Measurements from ENCODE around the gene EN2. TPM values are rescaled to one million over a fixed set of nuclear protein-coding genes. Genes with fewer than 3 reads are reported as not detected.

Gene EN2
- total RNA-seq, 2 experiments from 2014 or later, result not detected

GRCh38 chr7:155428171-155428834, 29.6 kb upstream of the EN2 start:
- no peak for DNase-seq
- Mint-ChIP-seq H3K27me3 (ENCODE audit: low read depth) (peaks cover under 1% of the 10 kb centered on the region), H3K4me3 (no peak overlapping the region)

GRCh38 chr7:155429651-155430050, 28.3 kb upstream of the EN2 start:
- peaks cover 2% of the 10 kb centered on the region for H3K27me3 Mint-ChIP-seq (ENCODE audit: low read depth)
- DNase-seq (no peak), ATAC-seq (no peak)
- no peaks in the 10 kb centered on the region for H3K36me3 Mint-ChIP-seq (ENCODE audit: low read depth)
- H3K4me1 Mint-ChIP-seq (ENCODE audit: low read depth), result no peaks in the 10 kb centered on the region
- no peaks in the 10 kb centered on the region for H3K9me3 Mint-ChIP-seq (ENCODE audit: insufficient read depth)
- no peak overlapping the region for H3K27ac Mint-ChIP-seq
- ChIA-PET CTCF (no interaction called here), POLR2A (no interaction called here)
- no peak overlapping the region for H3K4me3 Mint-ChIP-seq

More at GRCh38 chr7:155428171-155428834, 29.6 kb upstream of the EN2 start:
- no peaks in the 10 kb centered on the region for H3K9me3 Mint-ChIP-seq (ENCODE audit: insufficient read depth)
- no peak for ATAC-seq
- H3K4me1 Mint-ChIP-seq (ENCODE audit: low read depth), result no peaks in the 10 kb centered on the region
- CTCF ChIA-PET, result no interaction called here
- POLR2A ChIA-PET, result no interaction called here
- H3K27ac Mint-ChIP-seq, result no peak overlapping the region
- no peaks in the 10 kb centered on the region for H3K36me3 Mint-ChIP-seq (ENCODE audit: low read depth)

- POLR2A ChIA-PET, result interaction anchor here (0.6 kb wide), 1 partner anchor 500 kb away, joined by 3 read pairs; no protein-coding TSS in a partner anchor
- no peak for ATAC-seq
- no peak for DNase-seq
- H3K4me1 Mint-ChIP-seq (ENCODE audit: low read depth), result no peaks in the 10 kb centered on the region
- no peaks in the 10 kb centered on the region for H3K36me3 Mint-ChIP-seq (ENCODE audit: low read depth)
- CTCF ChIA-PET, result no interaction called here
- no peak overlapping the region for H3K4me3 Mint-ChIP-seq
- no peak overlapping the region for H3K27ac Mint-ChIP-seq
- no peaks in the 10 kb centered on the region for H3K9me3 Mint-ChIP-seq (ENCODE audit: insufficient read depth)
- peaks cover 2% of the 10 kb centered on the region for H3K27me3 Mint-ChIP-seq (ENCODE audit: low read depth)
Measured at GRCh38 chr7:155430606-155431005, 27.3 kb upstream of the EN2 start.

DNA sequence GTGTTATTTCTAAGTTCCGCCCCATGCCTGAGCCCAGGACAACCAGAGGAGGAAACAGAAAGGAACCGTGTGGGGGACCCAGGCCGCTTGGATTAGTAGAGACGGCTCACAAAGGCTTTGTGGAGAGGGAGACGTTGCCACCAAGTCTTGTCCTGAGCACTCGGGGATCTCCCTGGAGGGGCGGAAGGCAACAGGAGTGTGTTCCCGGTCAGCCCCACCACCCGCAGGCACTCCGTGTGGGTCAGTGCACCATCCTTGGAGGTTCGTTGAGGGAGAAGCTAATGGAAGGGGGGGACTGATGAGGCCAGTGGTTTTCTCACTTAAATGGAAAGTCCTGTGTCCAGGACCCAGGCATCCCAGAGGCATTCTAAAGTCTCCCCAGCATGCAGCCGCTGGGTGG, 26.7 kb upstream of the EN2 start:
- Mint-ChIP-seq H3K4me3 (no peak overlapping the region), H3K4me1 (ENCODE audit: low read depth) (no peaks in the 10 kb centered on the region), H3K36me3 (ENCODE audit: low read depth) (no peaks in the 10 kb centered on the region), H3K27ac (no peak overlapping the region), H3K9me3 (ENCODE audit: insufficient read depth) (no peaks in the 10 kb centered on the region), H3K27me3 (ENCODE audit: low read depth) (peaks cover 2% of the 10 kb centered on the region)
- ChIA-PET CTCF (no interaction called here), POLR2A (no interaction called here)
- ATAC-seq (no peak), DNase-seq (no peak)

DNA sequence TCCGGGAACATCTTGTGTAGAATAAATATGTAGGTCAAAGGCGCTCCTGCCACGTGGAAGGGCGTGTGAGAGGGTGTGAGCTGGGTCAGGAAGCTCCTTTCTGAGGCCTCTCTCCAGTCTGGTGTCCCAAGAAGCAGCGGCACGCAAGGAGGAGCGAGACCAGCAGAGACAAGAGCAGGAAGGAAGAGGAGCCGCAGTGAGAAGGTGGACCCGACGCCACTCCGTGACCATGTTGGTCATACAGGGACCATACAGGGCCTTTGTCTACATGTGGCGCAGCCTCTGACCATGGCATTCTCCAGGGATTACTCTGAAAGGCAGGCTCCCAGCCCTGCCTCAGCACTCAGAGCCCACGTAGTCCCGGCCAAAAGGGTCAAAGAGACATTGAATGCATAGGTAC, 26.2 kb upstream of the EN2 start:
- ChIA-PET POLR2A (no interaction called here), CTCF (no interaction called here)
- H3K9me3 Mint-ChIP-seq (ENCODE audit: insufficient read depth), result no peaks in the 10 kb centered on the region

DNA sequence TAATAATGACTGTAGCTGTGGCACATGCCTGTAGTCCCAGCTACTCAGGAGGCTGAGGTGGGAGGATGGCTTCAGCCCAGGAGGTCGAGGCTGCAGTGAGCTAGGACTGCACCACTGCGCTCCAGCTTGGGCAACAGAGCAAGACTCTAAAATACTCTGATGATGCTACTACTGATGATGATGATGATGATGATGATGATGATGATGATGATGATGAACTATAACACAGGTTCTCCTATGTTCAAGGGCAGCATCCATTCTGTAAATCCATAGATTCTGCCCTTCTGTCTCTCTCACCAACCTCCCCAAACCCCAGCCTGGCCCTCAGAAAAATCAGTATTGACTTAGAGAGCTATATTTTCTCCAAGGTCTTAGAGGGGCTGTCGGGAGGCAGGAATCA, 22.8 kb upstream of the EN2 start:
- Mint-ChIP-seq H3K27me3 (ENCODE audit: low read depth) (peaks cover 10% of the 10 kb centered on the region), H3K36me3 (ENCODE audit: low read depth) (no peaks in the 10 kb centered on the region), H3K27ac (no peak overlapping the region), H3K4me1 (ENCODE audit: low read depth) (no peaks in the 10 kb centered on the region), H3K9me3 (ENCODE audit: insufficient read depth) (no peaks in the 10 kb centered on the region), H3K4me3 (no peak overlapping the region)
- ATAC-seq (no peak), DNase-seq (no peak)
- ChIA-PET CTCF (no interaction called here), POLR2A (no interaction called here)

More for the DNA sequence above, 26.2 kb upstream of the EN2 start:
- DNase-seq (no peak), ATAC-seq (no peak)
- Mint-ChIP-seq H3K27me3 (ENCODE audit: low read depth) (peaks cover 6% of the 10 kb centered on the region), H3K4me3 (no peak overlapping the region), H3K27ac (no peak overlapping the region), H3K36me3 (ENCODE audit: low read depth) (no peaks in the 10 kb centered on the region), H3K4me1 (ENCODE audit: low read depth) (no peaks in the 10 kb centered on the region)

GRCh38 chr7:155437836-155438235, 20.1 kb upstream of the EN2 start:
- no peak for ATAC-seq
- ChIA-PET POLR2A (no interaction called here), CTCF (no interaction called here)
- H3K36me3 Mint-ChIP-seq (ENCODE audit: low read depth), result no peaks in the 10 kb centered on the region
- no peaks in the 10 kb centered on the region for H3K4me1 Mint-ChIP-seq (ENCODE audit: low read depth)
- H3K4me3 Mint-ChIP-seq, result no peak overlapping the region
- H3K27me3 Mint-ChIP-seq (ENCODE audit: low read depth), result peaks cover 12% of the 10 kb centered on the region
- no peaks in the 10 kb centered on the region for H3K9me3 Mint-ChIP-seq (ENCODE audit: insufficient read depth)
- no peak overlapping the region for H3K27ac Mint-ChIP-seq
- no peak for DNase-seq

GRCh38 chr7:155438777-155439176, 19.2 kb upstream of the EN2 start:
- Mint-ChIP-seq H3K36me3 (ENCODE audit: low read depth) (no peaks in the 10 kb centered on the region), H3K27ac (no peak overlapping the region), H3K4me1 (ENCODE audit: low read depth) (no peaks in the 10 kb centered on the region), H3K9me3 (ENCODE audit: insufficient read depth) (no peaks in the 10 kb centered on the region), H3K27me3 (ENCODE audit: low read depth) (peaks cover 16% of the 10 kb centered on the region), H3K4me3 (no peak overlapping the region)
- POLR2A ChIA-PET, result no interaction called here
- DNase-seq (no peak), ATAC-seq (no peak)
- CTCF ChIA-PET, result no interaction called here

DNA sequence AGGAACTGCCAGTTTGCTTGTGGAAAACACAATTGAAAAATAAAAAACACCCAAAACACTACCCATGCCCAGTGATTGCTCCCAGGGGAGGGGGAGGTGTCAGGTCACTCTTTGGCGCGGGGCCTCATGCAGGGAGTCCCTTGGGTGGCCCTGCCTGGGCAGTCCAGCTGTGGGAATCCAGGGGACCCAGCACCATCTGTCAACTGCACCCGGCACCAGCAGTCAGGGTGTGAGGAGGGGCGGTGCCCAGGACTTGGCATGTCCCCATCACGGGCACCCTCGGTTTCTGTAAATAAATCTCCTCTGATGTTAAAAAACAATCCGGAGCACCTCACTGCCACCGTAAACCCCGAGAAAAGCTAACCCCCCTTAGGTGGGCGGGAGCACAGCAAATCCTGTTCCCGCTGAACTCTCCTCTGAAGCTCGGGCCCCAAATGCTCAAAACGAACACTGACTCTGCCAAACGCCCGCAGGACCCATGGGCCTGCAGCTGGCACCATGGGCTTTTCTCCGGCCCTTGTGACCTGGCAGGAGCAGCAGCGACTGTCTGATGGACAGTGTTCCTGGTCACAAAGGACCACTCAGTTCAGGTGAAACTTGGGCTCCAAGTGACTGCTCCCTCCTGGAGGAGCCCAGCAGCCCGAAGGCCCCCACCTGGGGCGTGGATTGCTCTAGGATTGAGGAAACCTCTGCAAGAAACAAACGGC, 18.5 kb upstream of the EN2 start:
- Mint-ChIP-seq H3K4me1 (ENCODE audit: low read depth) (no peaks in the 10 kb centered on the region), H3K36me3 (ENCODE audit: low read depth) (no peaks in the 10 kb centered on the region), H3K27me3 (ENCODE audit: low read depth) (peaks cover 21% of the 10 kb centered on the region), H3K9me3 (ENCODE audit: insufficient read depth) (no peaks in the 10 kb centered on the region), H3K27ac (no peak overlapping the region), H3K4me3 (no peak overlapping the region)
- no peak for ATAC-seq
- ChIA-PET POLR2A (no interaction called here), CTCF (no interaction called here)
- no peak for DNase-seq

DNA sequence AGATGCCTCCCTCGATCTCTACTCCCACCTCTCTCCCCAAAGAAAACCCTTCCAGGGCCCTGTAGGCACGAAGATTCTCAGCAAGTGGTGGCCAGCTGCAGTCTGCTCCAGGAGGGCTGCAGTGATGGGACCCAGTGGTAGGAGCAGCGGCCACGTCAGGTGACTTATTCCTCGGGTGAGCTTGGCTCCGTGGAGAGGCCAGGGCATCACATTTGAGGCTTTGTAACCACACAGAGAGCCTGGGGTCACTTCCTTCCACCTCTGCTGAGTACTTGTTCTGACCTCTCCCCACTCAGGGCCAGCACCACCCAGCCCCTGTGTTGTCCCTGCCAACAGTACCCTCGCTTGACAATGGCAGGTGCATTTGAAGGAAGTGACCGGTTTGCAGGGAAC, 17.9 kb upstream of the EN2 start:
- H3K27ac Mint-ChIP-seq, result no peak overlapping the region
- H3K4me1 Mint-ChIP-seq (ENCODE audit: low read depth), result no peaks in the 10 kb centered on the region
- H3K4me3 Mint-ChIP-seq, result no peak overlapping the region
- H3K36me3 Mint-ChIP-seq (ENCODE audit: low read depth), result no peaks in the 10 kb centered on the region
- no peaks in the 10 kb centered on the region for H3K9me3 Mint-ChIP-seq (ENCODE audit: insufficient read depth)
- peaks cover 24% of the 10 kb centered on the region for H3K27me3 Mint-ChIP-seq (ENCODE audit: low read depth)
- no peak for DNase-seq
- ATAC-seq, result no peak
- ChIA-PET CTCF (no interaction called here), POLR2A (no interaction called here)

DNA sequence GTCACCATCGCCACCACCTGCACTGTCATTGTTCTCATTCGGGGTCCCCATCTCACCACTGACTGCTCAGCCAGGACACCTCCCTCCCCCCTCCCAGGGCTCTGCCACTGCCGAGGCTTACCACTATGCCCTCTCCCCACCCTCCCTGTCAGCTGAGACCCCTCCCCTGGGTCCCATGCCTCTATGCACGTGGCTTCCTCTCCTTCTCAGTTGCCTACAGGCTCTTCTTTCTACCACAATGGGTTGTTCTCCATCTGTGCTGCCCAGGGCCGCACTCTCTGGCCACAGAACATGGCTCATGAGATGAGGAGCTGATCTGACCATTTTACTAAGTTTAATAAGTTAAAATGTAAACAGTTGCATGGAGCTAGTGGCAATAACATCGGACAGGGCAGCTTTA, 16.1 kb upstream of the EN2 start:
- Mint-ChIP-seq H3K36me3 (ENCODE audit: low read depth) (no peaks in the 10 kb centered on the region), H3K9me3 (ENCODE audit: insufficient read depth) (no peaks in the 10 kb centered on the region), H3K4me3 (no peak overlapping the region), H3K27ac (no peak overlapping the region), H3K4me1 (ENCODE audit: low read depth) (no peaks in the 10 kb centered on the region), H3K27me3 (ENCODE audit: low read depth) (peaks cover 29% of the 10 kb centered on the region)
- ChIA-PET CTCF (no interaction called here), POLR2A (no interaction called here)
- DNase-seq (no peak), ATAC-seq (no peak)

GRCh38 chr7:155444746-155445145, 13.2 kb upstream of the EN2 start:
- H3K9me3 Mint-ChIP-seq (ENCODE audit: insufficient read depth), result no peaks in the 10 kb centered on the region
- ChIA-PET CTCF (interaction anchor here (0.9 kb wide), 1 partner anchor 518 kb away, joined by 3 read pairs; no protein-coding TSS in a partner anchor), POLR2A (interaction anchor here (1.1 kb wide), 1 partner anchor 28 kb away, joined by 3 read pairs; no protein-coding TSS in a partner anchor)
- no peak overlapping the region for H3K27ac Mint-ChIP-seq
- peaks cover 48% of the 10 kb centered on the region for H3K27me3 Mint-ChIP-seq (ENCODE audit: low read depth)
- no peak overlapping the region for H3K4me3 Mint-ChIP-seq
- no peak for DNase-seq
- ATAC-seq, result no peak
- H3K4me1 Mint-ChIP-seq (ENCODE audit: low read depth), result no peaks in the 10 kb centered on the region
- no peaks in the 10 kb centered on the region for H3K36me3 Mint-ChIP-seq (ENCODE audit: low read depth)
